OCI-LY3 (cell line): ENCODE data around the gene PPP2R2C.

Experiments
- EZH2phosphoT487 ChIP-seq: fragments of 200-600 bp; shearing (Covaris generic); IDR thresholded peaks from 2 replicates; pipeline ENCODE4 v1.6.1; 2018; ENCODE audit warnings: antibody characterized with exemption, mixed run types, low read depth
- TF ChIP-seq, protein P1 (sequence below): fragments of 200-600, 300-600 bp; sonication (generic); IDR thresholded peaks from 2 replicates; pipeline ENCODE4 v1.5.1; 2014; ENCODE audit warnings: antibody characterized with exemption, low read length, low read depth

DNA sequence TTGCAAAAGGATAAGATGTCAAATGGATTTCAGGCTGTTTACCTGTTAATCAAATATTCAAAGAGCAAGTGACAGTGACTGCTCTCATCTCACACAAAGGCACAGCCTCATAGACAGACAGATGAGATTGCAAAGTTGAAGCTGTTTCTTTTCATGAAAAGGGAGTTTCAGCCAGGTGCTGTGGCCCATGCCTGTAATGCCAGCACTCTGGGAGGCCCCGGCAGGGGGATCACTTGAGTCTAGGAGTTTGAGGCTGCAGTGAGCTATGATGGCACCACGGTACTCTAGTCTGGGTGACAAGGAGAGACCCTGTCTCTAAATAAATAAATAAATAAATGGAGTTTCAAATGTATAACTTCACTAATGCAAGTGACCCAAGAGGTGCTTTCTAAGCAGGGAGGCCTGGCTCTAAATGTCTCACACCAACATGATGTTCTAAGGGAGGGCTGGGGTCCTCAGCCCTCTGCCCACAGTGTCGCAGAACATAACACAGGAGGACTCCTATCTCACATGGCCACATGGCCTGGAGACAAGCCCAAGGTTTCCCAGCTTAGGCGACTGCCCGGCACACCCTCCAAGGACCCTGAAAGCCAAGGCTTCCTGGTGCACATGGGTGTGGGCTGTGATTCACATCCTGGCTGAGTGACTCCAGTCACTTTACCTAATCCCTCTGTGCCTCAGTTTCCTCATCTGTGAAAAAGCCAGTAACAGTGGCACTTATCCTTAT, 26.8 kb downstream of the PPP2R2C start:
- TF ChIP-seq, protein P1, sequence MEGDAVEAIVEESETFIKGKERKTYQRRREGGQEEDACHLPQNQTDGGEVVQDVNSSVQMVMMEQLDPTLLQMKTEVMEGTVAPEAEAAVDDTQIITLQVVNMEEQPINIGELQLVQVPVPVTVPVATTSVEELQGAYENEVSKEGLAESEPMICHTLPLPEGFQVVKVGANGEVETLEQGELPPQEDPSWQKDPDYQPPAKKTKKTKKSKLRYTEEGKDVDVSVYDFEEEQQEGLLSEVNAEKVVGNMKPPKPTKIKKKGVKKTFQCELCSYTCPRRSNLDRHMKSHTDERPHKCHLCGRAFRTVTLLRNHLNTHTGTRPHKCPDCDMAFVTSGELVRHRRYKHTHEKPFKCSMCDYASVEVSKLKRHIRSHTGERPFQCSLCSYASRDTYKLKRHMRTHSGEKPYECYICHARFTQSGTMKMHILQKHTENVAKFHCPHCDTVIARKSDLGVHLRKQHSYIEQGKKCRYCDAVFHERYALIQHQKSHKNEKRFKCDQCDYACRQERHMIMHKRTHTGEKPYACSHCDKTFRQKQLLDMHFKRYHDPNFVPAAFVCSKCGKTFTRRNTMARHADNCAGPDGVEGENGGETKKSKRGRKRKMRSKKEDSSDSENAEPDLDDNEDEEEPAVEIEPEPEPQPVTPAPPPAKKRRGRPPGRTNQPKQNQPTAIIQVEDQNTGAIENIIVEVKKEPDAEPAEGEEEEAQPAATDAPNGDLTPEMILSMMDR = no peak
- TF ChIP-seq EZH2phosphoT487 = no peak
